ENCODE data around the gene FBXO41. TPM values are rescaled to one million over a fixed set of nuclear protein-coding genes. Genes with fewer than 3 reads are reported as not detected.

Gene FBXO41
- total and polyA plus RNA-seq, 9 of the 15 experiments (the other 6 are each of a cell fraction or from before 2014, with no cell fraction given): 0.21 to 8.2 (median 3.5) TPM

DNA sequence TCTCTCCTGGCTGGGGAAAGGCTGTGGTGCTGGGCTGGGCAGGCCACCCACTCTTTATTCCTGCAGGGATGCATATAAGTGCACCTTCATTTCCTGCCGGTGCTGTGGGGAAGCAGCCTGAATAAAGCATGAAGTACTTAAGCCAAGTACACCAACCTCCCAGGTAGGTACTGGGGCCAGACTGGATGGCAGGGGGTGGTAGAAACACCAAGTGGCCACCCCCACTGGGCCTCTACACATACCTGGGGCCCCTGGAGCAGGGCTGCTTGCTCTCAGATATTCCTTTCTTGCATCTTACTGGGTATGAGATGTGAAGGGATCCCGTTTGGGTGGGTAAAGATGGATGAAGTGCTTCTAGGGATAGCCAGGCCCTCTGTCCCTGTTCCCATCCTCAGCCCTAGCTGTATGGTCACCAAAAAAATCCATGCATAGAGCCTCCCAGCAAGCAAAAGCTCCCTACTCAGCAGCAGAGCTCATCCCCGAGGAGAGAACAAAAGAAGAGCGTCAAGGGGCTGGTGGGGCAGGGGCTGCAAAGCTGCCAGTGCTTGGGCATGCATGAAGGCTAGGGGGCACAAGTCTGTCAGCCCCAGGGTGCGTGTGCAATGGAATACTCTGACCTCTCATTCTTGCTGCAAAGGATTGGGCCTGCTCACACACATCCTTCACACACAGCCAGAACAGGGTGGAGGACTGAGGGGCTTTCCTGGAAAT is 28.2 kb downstream of the FBXO41 start:
- no TSS peak for BruUV-seq (replicated peaks)
- Histone ChIP-seq H3K79me2 (ENCODE audit: control insufficient read depth, insufficient read depth, low read length) (no peaks in the 10 kb centered on the region), H2AFZ (ENCODE audit: low read depth, low read length) (no peak overlapping the region), H3K4me3 (no peak overlapping the region), H3K4me1 (replicated peaks in 1 of 2; ENCODE audit: control insufficient read depth in 2 of 2, insufficient read depth in 2 of 2, low read length in 2 of 2) (peaks cover 2 to 22% of the 10 kb centered on the region in 2 experiments; a peak in 3 of 5 replicates), H3K27ac (ENCODE audit: extremely low read depth, low read depth, low read length) (no peak overlapping the region), H3K36me3 (ENCODE audit: control insufficient read depth, insufficient read depth, low read length) (peaks cover 37% of the 10 kb centered on the region), H3K27me3 (ENCODE audit: control insufficient read depth in 2 of 2, insufficient read depth in 2 of 2, low read length in 2 of 2) (no peaks in the 10 kb centered on the region), H3K4me2 (ENCODE audit: insufficient read depth, low read length) (no peak overlapping the region), H4K20me1 (replicated peaks; ENCODE audit: control insufficient read depth, insufficient read depth, low read length) (peaks cover 6% of the 10 kb centered on the region; the same call in 1 of the 2 replicates), H3K9ac (ENCODE audit: insufficient read depth in 1 of 2, low read depth in 2 of 2, low read length in 2 of 2) (no peak overlapping the region), H3K9me1 (ENCODE audit: control insufficient read depth, insufficient read depth, low read length) (no peaks in the 10 kb centered on the region), H3K9me3 (replicated peaks; ENCODE audit: control insufficient read depth, insufficient read depth, low read depth, low read length) (no peaks in the 10 kb centered on the region)
- FAIRE-seq (no peak), DNase-seq (ENCODE audit: extremely low read depth in 1 of 4, low spot score in 3 of 4) (no peak), ATAC-seq (no peak)
- TF ChIP-seq TCF7 (IDR thresholded peaks at IDR 0.05; ENCODE audit: borderline replicate concordance): no peak
- TF ChIP-seq, protein P1, sequence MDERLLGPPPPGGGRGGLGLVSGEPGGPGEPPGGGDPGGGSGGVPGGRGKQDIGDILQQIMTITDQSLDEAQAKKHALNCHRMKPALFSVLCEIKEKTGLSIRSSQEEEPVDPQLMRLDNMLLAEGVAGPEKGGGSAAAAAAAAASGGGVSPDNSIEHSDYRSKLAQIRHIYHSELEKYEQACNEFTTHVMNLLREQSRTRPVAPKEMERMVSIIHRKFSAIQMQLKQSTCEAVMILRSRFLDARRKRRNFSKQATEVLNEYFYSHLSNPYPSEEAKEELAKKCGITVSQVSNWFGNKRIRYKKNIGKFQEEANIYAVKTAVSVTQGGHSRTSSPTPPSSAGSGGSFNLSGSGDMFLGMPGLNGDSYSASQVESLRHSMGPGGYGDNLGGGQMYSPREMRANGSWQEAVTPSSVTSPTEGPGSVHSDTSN (CRISPR knock-in tag; IDR thresholded peaks at IDR 0.05; ENCODE audit: low read depth): no peak
- TF ChIP-seq, protein P1 (tag; conservative IDR thresholded peaks at IDR 0.05; ENCODE audit: low read depth): no peak
- no peak for TF ChIP-seq ADNP (tag; IDR thresholded peaks at IDR 0.05)
- 46% methylated on average over 5 of the region's 5 CpGs for whole genome bisulfite sequencing (ENCODE audit: insufficient coverage, low coverage, missing lambda C conversion rate)
- intact Hi-C loops (cut with micrococcal nuclease): loop anchor here (5.0 to 10.0 kb wide), 2 partner anchors 79 to 271 kb away; no protein-coding TSS in a partner anchor
- in situ Hi-C loops (cut with MboI): no loop called here
- ChIA-PET CTCF (ENCODE audit: low intra/inter-chr PET ratio) (no interaction called here), POLR2A (interaction anchor here (0.5 to 2.2 kb wide), 4 partner anchors 11 to 155 kb away, joined by 3 to 15 read pairs (median 6); partner anchors contain the start of gene CCT7)
